Adrenal gland (tissue), 5 donors: ENCODE results near the gene SEC14L6.

ENCODE experiments used
- POLR2A ChIP-seq, 2 donors: fragments of 450-650 bp; IDR thresholded peaks; one replicate each; pipeline ENCODE4 v1.6.1; 2017; ENCODE audit warnings: antibody characterized with exemption in 2 of 2, mild to moderate bottlenecking in 2 of 2, moderate library complexity in 1 of 2
- TF ChIP-seq, protein P1 (sequence below), 6 experiments: fragments of 450-650 bp in 4 of 6; fragments of 200-600 bp in 2 of 6; sonication (generic) in 1 of 6; IDR thresholded peaks; 1 replicate in 5 of 6; 2 replicates in 1 of 6; pipeline versions ENCODE4 v1.5.1 to v1.8.0; 2016 to 2021; ENCODE audit warnings: antibody characterized with exemption in 6 of 6, mild to moderate bottlenecking in 2 of 6, moderate library complexity in 1 of 6
- donor health status: DM: no; HTN: no; CAD: no.

DNA sequence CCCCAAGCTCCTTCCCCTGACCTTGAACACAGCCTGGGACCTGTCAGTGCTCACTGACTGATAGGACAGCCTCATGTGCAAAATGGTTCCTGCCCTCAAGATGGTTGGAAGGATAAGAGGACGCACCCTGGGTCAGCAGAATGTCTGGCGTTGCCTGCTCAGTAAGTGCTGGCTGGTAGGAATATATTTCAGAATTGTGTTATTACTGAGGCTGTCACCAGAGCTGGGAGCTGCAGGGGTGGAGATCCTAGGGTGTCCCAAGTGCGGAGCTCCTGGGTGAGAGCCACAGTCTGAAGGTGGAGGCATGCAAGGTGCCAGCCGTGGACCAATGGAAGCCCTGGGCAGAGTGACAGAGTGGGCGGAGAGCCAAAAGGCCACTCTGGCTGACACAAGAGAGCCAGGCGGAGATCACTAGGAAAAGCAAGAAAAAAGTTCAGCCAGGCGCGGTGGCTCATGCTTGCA is 40.0 kb downstream of the SEC14L6 start:
- TF ChIP-seq, protein P1, sequence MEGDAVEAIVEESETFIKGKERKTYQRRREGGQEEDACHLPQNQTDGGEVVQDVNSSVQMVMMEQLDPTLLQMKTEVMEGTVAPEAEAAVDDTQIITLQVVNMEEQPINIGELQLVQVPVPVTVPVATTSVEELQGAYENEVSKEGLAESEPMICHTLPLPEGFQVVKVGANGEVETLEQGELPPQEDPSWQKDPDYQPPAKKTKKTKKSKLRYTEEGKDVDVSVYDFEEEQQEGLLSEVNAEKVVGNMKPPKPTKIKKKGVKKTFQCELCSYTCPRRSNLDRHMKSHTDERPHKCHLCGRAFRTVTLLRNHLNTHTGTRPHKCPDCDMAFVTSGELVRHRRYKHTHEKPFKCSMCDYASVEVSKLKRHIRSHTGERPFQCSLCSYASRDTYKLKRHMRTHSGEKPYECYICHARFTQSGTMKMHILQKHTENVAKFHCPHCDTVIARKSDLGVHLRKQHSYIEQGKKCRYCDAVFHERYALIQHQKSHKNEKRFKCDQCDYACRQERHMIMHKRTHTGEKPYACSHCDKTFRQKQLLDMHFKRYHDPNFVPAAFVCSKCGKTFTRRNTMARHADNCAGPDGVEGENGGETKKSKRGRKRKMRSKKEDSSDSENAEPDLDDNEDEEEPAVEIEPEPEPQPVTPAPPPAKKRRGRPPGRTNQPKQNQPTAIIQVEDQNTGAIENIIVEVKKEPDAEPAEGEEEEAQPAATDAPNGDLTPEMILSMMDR (IDR thresholded peaks at IDR 0.05): no peak
- TF ChIP-seq POLR2A (IDR thresholded peaks at IDR 0.05): no peak
